Cardiac septum (tissue), 1 donor: Measurements from ENCODE around the gene DTWD1. TPM values are rescaled to one million over a fixed set of nuclear protein-coding genes. Genes with fewer than 3 reads are reported as not detected.
"Not testable (repeated sequence)": the region's sequence is repeated elsewhere in the genome, so short reads cannot be mapped to it uniquely, and the experiment has no call there.

ENCODE experiments used
- DNase-seq: peaks from one replicate; pipeline ENCODE4 v3.0.0-alpha.2; 2020; ENCODE audit warnings: low spot score
- intact Hi-C: fragments of 100-400 bp; cut with DNase I; formaldehyde crosslinking; loops from one replicate; pipeline ENCODE4 v1.14.0; 2022
- long read RNA-seq: library from polyadenylated mRNA; unstranded; transcript quantifications from one replicate; pipeline ENCODE4 v2.0.0, GENCODE V29; 2021
- total RNA-seq: library from RNA; stranded (reverse); fragmentation: NEBNext Ultra II Directional; extraction: Animal tissue kit (Norgen Biotek cat#: 25700); gene quantifications from one replicate; pipeline ENCODE4 v1.2.1, GENCODE V29; 2021
- donor health status: DM: no; HTN: no; CAD: no.

The DTWD1 gene
- 14.3 TPM for total RNA-seq
- long read RNA-seq, transcript DTWD1-202 (5 exons, 1,584 nt) = major isoform, 6 of 22 reads
- long read RNA-seq, partial matches to known transcripts = 7 of 22 reads
- long read RNA-seq, other reads (novel, unspliced or antisense) = 7 of 22 reads

GRCh38 chr15:49620658-49621368 is at the start of gene DTWD1, which contains the start of gene FAM227B:
Gene DTWD1, plus strand, starts transcription at chr15:49621048. Its CDS starts 4,120 bp downstream, at chr15:49625168.
Gene FAM227B, minus strand, starts transcription at chr15:49620818. Its CDS starts 5,647 bp downstream, at chr15:49615171.
- DNase-seq = peak; percentile 98
- intact Hi-C loops = loop anchor here (2.0 to 5.0 kb wide), 2 partner anchors 379 to 466 kb away; partner anchors contain the start of gene COPS2

- intact Hi-C loops = no loop called here
- no peak for DNase-seq
Measured at GRCh38 chr15:49573421-49573820, 47.4 kb upstream of the DTWD1 start.

- DNase-seq = no peak
- intact Hi-C loops = no loop called here
Measured at GRCh38 chr15:49589030-49589429, 31.8 kb upstream of the DTWD1 start.

- DNase-seq, intact Hi-C loops: not testable (repeated sequence)
Measured at GRCh38 chr15:49592829-49593316, 28.0 kb upstream of the DTWD1 start.

- no peak for DNase-seq
- intact Hi-C loops = no loop called here
Measured at GRCh38 chr15:49604625-49605409, 16.0 kb upstream of the DTWD1 start.

GRCh38 chr15:49605588-49605987 is 15.3 kb upstream of the DTWD1 start:
- DNase-seq = no peak
- intact Hi-C loops = no loop called here

GRCh38 chr15:49606594-49606993 is 14.3 kb upstream of the DTWD1 start:
- intact Hi-C loops = no loop called here
- no peak for DNase-seq

GRCh38 chr15:49610157-49610918 is 10.5 kb upstream of the DTWD1 start:
- intact Hi-C loops = no loop called here
- no peak for DNase-seq

GRCh38 chr15:49612240-49612639 is 8.6 kb upstream of the DTWD1 start:
- DNase-seq, intact Hi-C loops: not testable (repeated sequence)

- intact Hi-C loops = no loop called here
Measured at GRCh38 chr15:49619226-49619625, 1.6 kb upstream of the DTWD1 start.

GRCh38 chr15:49620199-49620598 is 649 bp upstream of the DTWD1 start:
- DNase-seq = no peak
- intact Hi-C loops = loop anchor here (2.0 to 5.0 kb wide), 2 partner anchors 378 to 465 kb away; partner anchors contain the start of gene COPS2

More at GRCh38 chr15:49619226-49619625, 1.6 kb upstream of the DTWD1 start:
- no peak for DNase-seq

- intact Hi-C loops = loop anchor here (2.0 to 5.0 kb wide), 2 partner anchors 379 to 467 kb away; partner anchors contain the start of gene COPS2
- DNase-seq = no peak
Measured at GRCh38 chr15:49621401-49621811, 558 bp downstream of the DTWD1 start.

GRCh38 chr15:49621887-49622286 is 1.0 kb downstream of the DTWD1 start:
- no peak for DNase-seq
- intact Hi-C loops = loop anchor here (2.0 to 5.0 kb wide), 2 partner anchors 380 to 467 kb away; partner anchors contain the start of gene COPS2

GRCh38 chr15:49622561-49622960 is 1.7 kb downstream of the DTWD1 start:
- DNase-seq = no peak
- intact Hi-C loops = loop anchor here (5.0 kb wide), 1 partner anchor 380 kb away; no protein-coding TSS in a partner anchor

- DNase-seq = no peak
- intact Hi-C loops = loop anchor here (5.0 kb wide), 1 partner anchor 382 kb away; no protein-coding TSS in a partner anchor
Measured at GRCh38 chr15:49624056-49624455, 3.2 kb downstream of the DTWD1 start.

- intact Hi-C loops = no loop called here
Measured at GRCh38 chr15:49625460-49626036, 4.7 kb downstream of the DTWD1 start.

GRCh38 chr15:49627407-49627877 is 6.6 kb downstream of the DTWD1 start:
- intact Hi-C loops = no loop called here
- DNase-seq = no peak

More at GRCh38 chr15:49625460-49626036, 4.7 kb downstream of the DTWD1 start:
- DNase-seq = no peak

- DNase-seq = no peak
- intact Hi-C loops = no loop called here
Measured at GRCh38 chr15:49628379-49628778, 7.5 kb downstream of the DTWD1 start.

- DNase-seq = no peak
- intact Hi-C loops = no loop called here
Measured at GRCh38 chr15:49637857-49638256, 17.0 kb downstream of the DTWD1 start.
